HG02610 (cell line): ENCODE results near the gene REXO1.

Source experiments
- ATAC-seq: cut with Tn5 transposase; IDR thresholded peaks from one replicate; pipeline ENCODE4 v1.9.1; 2021; ENCODE audit warnings: mild to moderate bottlenecking, moderate library complexity; ENCODE audit not compliant: unreplicated experiment

REXO1 gene

GRCh38 chr19:1851654-1852580 is 3.6 kb upstream of the REXO1 start:
- ATAC-seq = no peak

- no peak for ATAC-seq
These were observed 2.7 kb upstream of the REXO1 start for GRCh38 chr19:1850809-1851653.

GRCh38 chr19:1849886-1850398 is 1.7 kb upstream of the REXO1 start:
- ATAC-seq = no peak

- ATAC-seq = no peak
These were observed 820 bp upstream of the REXO1 start for GRCh38 chr19:1849132-1849474.

- ATAC-seq = peak; percentile 27
These were observed 442 bp downstream of the REXO1 start for GRCh38 chr19:1847684-1848398.

- ATAC-seq = no peak
These were observed 967 bp downstream of the REXO1 start for GRCh38 chr19:1847348-1847683.

- no peak for ATAC-seq
These were observed 1.6 kb downstream of the REXO1 start for GRCh38 chr19:1846517-1847204.

- ATAC-seq = no peak
These were observed 2.6 kb downstream of the REXO1 start for GRCh38 chr19:1845642-1846041.

GRCh38 chr19:1845125-1845515 is 3.2 kb downstream of the REXO1 start:
- ATAC-seq = no peak

- ATAC-seq = no peak
These were observed 3.7 kb downstream of the REXO1 start for GRCh38 chr19:1844513-1845124.

GRCh38 chr19:1843646-1844394 is 4.5 kb downstream of the REXO1 start:
- no peak for ATAC-seq

- ATAC-seq = no peak
These were observed 5.2 kb downstream of the REXO1 start for GRCh38 chr19:1843116-1843515.

- no peak for ATAC-seq
These were observed 6.9 kb downstream of the REXO1 start for GRCh38 chr19:1841209-1841924.

- no peak for ATAC-seq
These were observed 7.7 kb downstream of the REXO1 start for GRCh38 chr19:1840541-1841115.

- ATAC-seq = no peak
These were observed 8.4 kb downstream of the REXO1 start for GRCh38 chr19:1839658-1840540.

GRCh38 chr19:1837625-1838105 is 10.6 kb downstream of the REXO1 start:
- no peak for ATAC-seq

- no peak for ATAC-seq
These were observed 11.1 kb downstream of the REXO1 start for GRCh38 chr19:1837222-1837565.
